AG04450 (cell line): ENCODE data around the gene AHNAK2. TPM values are rescaled to one million over a fixed set of nuclear protein-coding genes. Genes with fewer than 3 reads are reported as not detected.
"Not testable (repeated sequence)": the region's sequence is repeated elsewhere in the genome, so short reads cannot be mapped to it uniquely, and the experiment has no call there.

Source experiments
- CTCF ChIA-PET: fragments of 300-600, 350-600 bp; formaldehyde crosslinking; extraction: SDS; loops from one replicate; lab custom pipeline; 2022; ENCODE audit warnings: antibody characterized with exemption, inconsistent platforms; lab: Charles Lee
- POLR2A ChIA-PET: fragments of 350-600 bp; formaldehyde crosslinking; extraction: SDS; loops from one replicate; lab custom pipeline; 2021; ENCODE audit warnings: antibody characterized with exemption, inconsistent platforms; lab: Yijun Ruan, JAX
- DNase-seq: peaks from one replicate; pipeline ENCODE4 v3.0.0-alpha.2; 2011; ENCODE audit warnings: low read depth, low spot score
- H3K27ac ChIP-seq: one replicate; pipeline ENCODE4 v1.5.1; 2012; ENCODE audit warnings: low read depth, low read length, control low read depth
- H3K27me3 ChIP-seq: one replicate; pipeline ENCODE4 v1.6.0; 2012; ENCODE audit warnings: low read length; ENCODE audit not compliant: control insufficient read depth, insufficient read depth
- H3K4me3 ChIP-seq: 2 replicates; pipeline ENCODE4 v1.5.1; 2011; ENCODE audit warnings: mild to moderate bottlenecking, low read depth, low read length, control low read depth
- H3K9me3 ChIP-seq: 2 replicates; pipeline ENCODE4 v1.5.1; 2012; ENCODE audit warnings: low read length; ENCODE audit not compliant: control insufficient read depth, insufficient read depth
- polyA plus RNA-seq: library from polyadenylated mRNA; depleted of rRNA; stranded (reverse); fragments of >200 nt; gene quantifications from 2 replicates; pipeline ENCODE4 v1.2.3, GENCODE V29; 2011
- TF ChIP-seq, protein P1 (sequence below): IDR thresholded peaks from 2 replicates; pipeline ENCODE4 v1.5.1; 2011; ENCODE audit warnings: low read depth, low read length, control low read depth, inconsistent platforms

AHNAK2 gene
- polyA plus RNA-seq, 1 experiment: 10.0 TPM

- Histone ChIP-seq H3K9me3 (peaks cover 31% of the 10 kb centered on the region; the same call in 1 of the 2 replicates), H3K4me3 (no peak overlapping the region), H3K27ac (no peak overlapping the region), H3K27me3 (no peaks in the 10 kb centered on the region)
- TF ChIP-seq, protein P1, sequence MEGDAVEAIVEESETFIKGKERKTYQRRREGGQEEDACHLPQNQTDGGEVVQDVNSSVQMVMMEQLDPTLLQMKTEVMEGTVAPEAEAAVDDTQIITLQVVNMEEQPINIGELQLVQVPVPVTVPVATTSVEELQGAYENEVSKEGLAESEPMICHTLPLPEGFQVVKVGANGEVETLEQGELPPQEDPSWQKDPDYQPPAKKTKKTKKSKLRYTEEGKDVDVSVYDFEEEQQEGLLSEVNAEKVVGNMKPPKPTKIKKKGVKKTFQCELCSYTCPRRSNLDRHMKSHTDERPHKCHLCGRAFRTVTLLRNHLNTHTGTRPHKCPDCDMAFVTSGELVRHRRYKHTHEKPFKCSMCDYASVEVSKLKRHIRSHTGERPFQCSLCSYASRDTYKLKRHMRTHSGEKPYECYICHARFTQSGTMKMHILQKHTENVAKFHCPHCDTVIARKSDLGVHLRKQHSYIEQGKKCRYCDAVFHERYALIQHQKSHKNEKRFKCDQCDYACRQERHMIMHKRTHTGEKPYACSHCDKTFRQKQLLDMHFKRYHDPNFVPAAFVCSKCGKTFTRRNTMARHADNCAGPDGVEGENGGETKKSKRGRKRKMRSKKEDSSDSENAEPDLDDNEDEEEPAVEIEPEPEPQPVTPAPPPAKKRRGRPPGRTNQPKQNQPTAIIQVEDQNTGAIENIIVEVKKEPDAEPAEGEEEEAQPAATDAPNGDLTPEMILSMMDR: no peak
- ChIA-PET POLR2A (no interaction called here), CTCF (interaction anchor here (0.7 kb wide), 1 partner anchor 21 kb away, joined by 4 read pairs; no protein-coding TSS in a partner anchor)
- no peak for DNase-seq
Observed at GRCh38 chr14:104948736-104949031, 29.5 kb downstream of the AHNAK2 start.

GRCh38 chr14:104947881-104948735 lies 30.1 kb downstream of the AHNAK2 start:
- CTCF ChIA-PET, POLR2A ChIA-PET, DNase-seq: not testable (repeated sequence)

GRCh38 chr14:104947201-104947600 lies 31.0 kb downstream of the AHNAK2 start:
- H3K4me3 ChIP-seq, POLR2A ChIA-PET, H3K27ac ChIP-seq, CTCF ChIA-PET, DNase-seq, H3K27me3 ChIP-seq: not testable (repeated sequence)
- peaks cover 35% of the 10 kb centered on the region; the same call in 1 of the 2 replicates for H3K9me3 ChIP-seq

More at GRCh38 chr14:104947881-104948735, 30.1 kb downstream of the AHNAK2 start:
- H3K27ac ChIP-seq, H3K4me3 ChIP-seq, H3K27me3 ChIP-seq: not testable (repeated sequence)
- H3K9me3 ChIP-seq: peaks cover 31% of the 10 kb centered on the region; the same call in 1 of the 2 replicates

- H3K27ac ChIP-seq, CTCF ChIA-PET, DNase-seq: not testable (repeated sequence)
Observed at GRCh38 chr14:104945986-104946965, 31.9 kb downstream of the AHNAK2 start.

DNA sequence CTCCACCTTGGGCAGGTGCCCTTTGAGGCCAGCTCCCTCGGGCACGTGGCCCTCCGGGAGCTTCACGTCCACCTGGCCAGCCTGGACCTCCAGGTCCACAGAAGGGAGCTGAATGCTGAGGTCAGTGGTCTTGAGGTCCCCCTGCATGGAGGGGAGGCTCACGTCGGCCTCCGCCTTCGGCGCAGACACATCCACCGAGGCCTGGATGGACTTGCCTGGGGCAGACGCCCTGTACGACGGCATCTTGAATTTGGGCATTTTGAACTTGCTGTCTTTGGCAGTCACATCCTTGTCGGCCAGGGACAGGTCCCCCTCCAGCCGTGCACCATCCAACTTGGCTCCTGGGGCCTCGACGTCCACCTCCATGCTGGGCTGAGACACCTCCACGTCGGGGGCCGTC lies 32.9 kb downstream of the AHNAK2 start:
- H3K27me3 ChIP-seq, H3K4me3 ChIP-seq, DNase-seq, POLR2A ChIA-PET, CTCF ChIA-PET: not testable (repeated sequence)
- H3K27ac ChIP-seq: peak overlapping the region; percentile 0
- H3K9me3 ChIP-seq: peaks cover 30% of the 10 kb centered on the region; the same call in 1 of the 2 replicates

More at GRCh38 chr14:104945986-104946965, 31.9 kb downstream of the AHNAK2 start:
- H3K4me3 ChIP-seq, H3K27me3 ChIP-seq, POLR2A ChIA-PET: not testable (repeated sequence)
- peaks cover 30% of the 10 kb centered on the region; the same call in 1 of the 2 replicates for H3K9me3 ChIP-seq

- Histone ChIP-seq H3K27ac (peak overlapping the region; percentile 0), H3K9me3 (peaks cover 24% of the 10 kb centered on the region; the same call in 1 of the 2 replicates)
- CTCF ChIA-PET, POLR2A ChIA-PET, DNase-seq, H3K4me3 ChIP-seq, H3K27me3 ChIP-seq: not testable (repeated sequence)
Observed at GRCh38 chr14:104944436-104945205, 33.6 kb downstream of the AHNAK2 start.

- H3K27ac ChIP-seq, H3K4me3 ChIP-seq, DNase-seq, H3K27me3 ChIP-seq, POLR2A ChIA-PET, CTCF ChIA-PET: not testable (repeated sequence)
- peaks cover 20% of the 10 kb centered on the region; the same call in 1 of the 2 replicates for H3K9me3 ChIP-seq
Observed at GRCh38 chr14:104944016-104944308, 34.2 kb downstream of the AHNAK2 start.

GRCh38 chr14:104943216-104944015 lies 34.8 kb downstream of the AHNAK2 start:
- CTCF ChIA-PET, DNase-seq, POLR2A ChIA-PET, H3K27me3 ChIP-seq, H3K4me3 ChIP-seq, H3K27ac ChIP-seq: not testable (repeated sequence)
- peaks cover 20% of the 10 kb centered on the region; the same call in 1 of the 2 replicates for H3K9me3 ChIP-seq
